Sigmoid colon (tissue), 7 donors: ENCODE results near the gene RGSL1. TPM values are rescaled to one million over a fixed set of nuclear protein-coding genes. Genes with fewer than 3 reads are reported as not detected.

Source experiments
- DNase-seq: peaks from one replicate; pipeline ENCODE4 v3.0.0-alpha.2; 2019
- H3K27ac ChIP-seq, 4 donors: fragments of 200-600 bp; sonication (generic); one replicate each; pipeline ENCODE4 v1.5.1; 2016 to 2019; ENCODE audit warnings: mild to moderate bottlenecking in 1 of 4
- H3K27me3 ChIP-seq, 3 donors: fragments of 200-600 bp; sonication (generic); one replicate each; pipeline ENCODE4 v1.5.1; 2019; ENCODE audit warnings: mild to moderate bottlenecking in 1 of 3
- H3K36me3 ChIP-seq, 4 donors: fragments of 200-600 bp; sonication (generic); one replicate each; pipeline ENCODE4 v1.5.1; 2016 to 2019
- H3K4me1 ChIP-seq, 4 donors: fragments of 200-600 bp; sonication (generic); one replicate each; pipeline ENCODE4 v1.5.1; 2017 to 2019
- H3K4me3 ChIP-seq, 4 donors: fragments of 200-600 bp; sonication (generic); one replicate each; pipeline ENCODE4 v1.5.1; 2017 to 2019; ENCODE audit warnings: mild to moderate bottlenecking in 2 of 4, moderate library complexity in 1 of 4
- H3K9me3 ChIP-seq, 4 donors: fragments of 200-600 bp in 3 of 4; sonication (generic) in 3 of 4; one replicate each; pipeline versions ENCODE4 v1.5.1 to v1.6.1; 2013 to 2019
- EP300 ChIP-seq, 4 donors: sonication (generic); formaldehyde crosslinking; IDR thresholded peaks; one replicate each; pipeline ENCODE4 v1.6.1; 2017; ENCODE audit warnings: antibody characterized with exemption in 4 of 4
- POLR2A ChIP-seq, 2 donors: fragments of 450-650 bp; IDR thresholded peaks; one replicate each; pipeline ENCODE4 v1.6.1; 2016; ENCODE audit warnings: antibody characterized with exemption in 2 of 2, mild to moderate bottlenecking in 2 of 2, moderate library complexity in 2 of 2
- POLR2AphosphoS5 ChIP-seq, 4 donors: sonication (generic); formaldehyde crosslinking; IDR thresholded peaks; one replicate each; pipeline ENCODE4 v1.6.1; 2017; ENCODE audit warnings: antibody characterized with exemption in 4 of 4
- WGBS, 2 donors: extraction: QIAGEN DNeasy Blood & Tissue Kit; methylation state at CpG; one replicate each; pipeline ENCODE4 v1.1.7; 2013; 5-methylcytosine and 5-hydroxymethylcytosine counted together
- intact Hi-C: fragments of 100-400 bp; cut with DNase I; formaldehyde crosslinking; loops from one replicate; pipeline ENCODE4 v1.15.1; 2023
- polyA plus RNA-seq, 3 donors: library from polyadenylated mRNA; stranded (reverse); fragments of 200-250 nt; gene quantifications; one replicate each; pipeline ENCODE4 v1.2.3, GENCODE V29; 2013
- total RNA-seq, 4 donors: library from RNA; depleted of rRNA; stranded (reverse); fragments of >200 nt; gene quantifications; one replicate each; pipeline ENCODE4 v1.1.0, GENCODE V29; 2016
- TF ChIP-seq, protein P1 (sequence below), 4 experiments: fragments of 450-650 bp in 3 of 4; fragments of 200-600 bp in 1 of 4; IDR thresholded peaks; one replicate each; pipeline ENCODE4 v1.5.1; 2016 to 2019; ENCODE audit warnings: antibody characterized with exemption in 4 of 4, mild to moderate bottlenecking in 3 of 4, moderate library complexity in 2 of 4
- donor health status: healthy with polysubstance abuse.
- donor health status: Bipolar disorder and iron deficiency.
- donor health status: healthy.

The RGSL1 gene
- total and polyA plus RNA-seq, 7 donors: not detected

DNA sequence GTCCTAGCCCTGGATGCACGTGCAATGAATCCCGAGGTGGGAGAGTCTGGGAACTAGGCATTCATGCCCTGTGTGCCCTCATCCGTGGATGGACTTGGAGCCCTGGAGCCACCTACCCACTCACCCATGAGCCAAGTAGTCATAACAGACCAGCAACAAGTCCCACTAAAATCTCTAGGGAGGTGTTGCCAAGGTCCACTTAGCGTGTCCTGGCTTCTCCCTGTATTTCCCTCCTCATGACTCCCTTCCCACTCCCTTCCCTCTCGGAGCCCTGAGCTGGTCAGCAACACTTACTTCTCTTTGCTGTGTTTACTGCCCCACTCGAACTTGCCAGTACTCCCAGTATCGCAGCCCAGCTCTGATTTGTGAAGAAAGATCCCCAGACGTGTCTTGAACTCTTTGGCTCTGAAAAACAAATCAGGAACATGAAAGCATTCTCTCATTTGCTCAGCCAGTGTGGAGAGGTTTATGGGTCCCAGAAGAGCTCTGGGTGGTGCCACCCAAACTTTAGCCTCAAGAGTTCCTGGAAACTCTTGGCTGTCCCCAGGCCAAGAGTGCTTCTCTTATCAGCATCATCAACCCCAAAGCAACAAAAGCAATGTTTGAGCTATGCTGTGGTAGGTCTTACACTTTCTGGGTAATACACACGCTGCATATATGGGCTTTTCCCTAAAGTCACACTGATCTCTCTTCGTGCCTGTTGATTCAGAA is 153.1 kb downstream of the RGSL1 start:
- Histone ChIP-seq H3K9me3 (no peaks in the 10 kb centered on the region), H3K36me3 (no peaks in the 10 kb centered on the region), H3K4me3 (peak overlapping the region; percentile 18 to 54 (median 50)), H3K27me3 (no peaks in the 10 kb centered on the region), H3K27ac (peak overlapping the region; percentile 50 to 68 (median 62)), H3K4me1 (peaks cover 0 to 27% (median 23%) of the 10 kb centered on the region in 4 donors)
- TF ChIP-seq POLR2A (IDR thresholded peaks at IDR 0.05): no peak
- no peak for TF ChIP-seq EP300 (IDR thresholded peaks at IDR 0.05)
- TF ChIP-seq, protein P1, sequence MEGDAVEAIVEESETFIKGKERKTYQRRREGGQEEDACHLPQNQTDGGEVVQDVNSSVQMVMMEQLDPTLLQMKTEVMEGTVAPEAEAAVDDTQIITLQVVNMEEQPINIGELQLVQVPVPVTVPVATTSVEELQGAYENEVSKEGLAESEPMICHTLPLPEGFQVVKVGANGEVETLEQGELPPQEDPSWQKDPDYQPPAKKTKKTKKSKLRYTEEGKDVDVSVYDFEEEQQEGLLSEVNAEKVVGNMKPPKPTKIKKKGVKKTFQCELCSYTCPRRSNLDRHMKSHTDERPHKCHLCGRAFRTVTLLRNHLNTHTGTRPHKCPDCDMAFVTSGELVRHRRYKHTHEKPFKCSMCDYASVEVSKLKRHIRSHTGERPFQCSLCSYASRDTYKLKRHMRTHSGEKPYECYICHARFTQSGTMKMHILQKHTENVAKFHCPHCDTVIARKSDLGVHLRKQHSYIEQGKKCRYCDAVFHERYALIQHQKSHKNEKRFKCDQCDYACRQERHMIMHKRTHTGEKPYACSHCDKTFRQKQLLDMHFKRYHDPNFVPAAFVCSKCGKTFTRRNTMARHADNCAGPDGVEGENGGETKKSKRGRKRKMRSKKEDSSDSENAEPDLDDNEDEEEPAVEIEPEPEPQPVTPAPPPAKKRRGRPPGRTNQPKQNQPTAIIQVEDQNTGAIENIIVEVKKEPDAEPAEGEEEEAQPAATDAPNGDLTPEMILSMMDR (IDR thresholded peaks at IDR 0.05): no peak
- no peak for TF ChIP-seq POLR2AphosphoS5 (IDR thresholded peaks at IDR 0.05)
- DNase-seq: no peak
- 65 to 73% methylated on average over 10 of the region's 10 CpGs for WGBS, 2 donors
- intact Hi-C loops: loop anchor here (5.0 kb wide), 1 partner anchor 234 kb away; the partner anchor contains the start of gene DHX9

DNA sequence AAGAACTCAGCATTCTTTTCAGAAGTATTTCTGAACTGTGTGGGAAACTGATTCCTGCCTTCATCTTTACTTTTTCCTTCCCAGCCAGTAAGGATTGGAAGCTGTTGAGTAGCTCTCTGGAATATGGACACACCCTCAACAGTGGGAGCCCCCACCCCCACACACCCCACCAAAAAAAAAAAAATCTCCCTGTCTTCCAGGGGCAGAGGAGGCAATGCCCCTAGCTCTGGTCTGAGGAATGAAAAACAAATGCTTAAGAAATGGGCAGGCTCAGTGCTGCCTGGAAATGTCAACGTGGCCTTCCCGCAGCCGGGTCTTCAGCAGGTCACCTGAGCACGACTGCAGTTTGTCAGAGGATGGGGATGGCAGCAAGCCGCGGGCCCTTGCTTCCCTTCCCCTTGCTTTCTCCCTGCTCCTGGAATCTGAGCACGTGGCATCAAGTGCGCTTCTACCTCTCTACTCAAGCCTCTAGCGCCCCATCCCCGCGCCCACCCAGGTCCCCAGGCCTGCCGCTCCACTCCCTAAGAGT is 153.8 kb downstream of the RGSL1 start:
- Histone ChIP-seq H3K27ac (peak overlapping the region; percentile 50 to 68 (median 62)), H3K9me3 (no peaks in the 10 kb centered on the region), H3K27me3 (no peaks in the 10 kb centered on the region), H3K4me1 (peaks cover 0 to 27% (median 23%) of the 10 kb centered on the region in 4 donors), H3K4me3 (peak overlapping the region; percentile 39 to 54 (median 50)), H3K36me3 (no peaks in the 10 kb centered on the region)
- intact Hi-C loops: loop anchor here (5.0 kb wide), 1 partner anchor 234 kb away; the partner anchor contains the start of gene DHX9
- WGBS, 2 donors: 3 to 4% methylated on average over 12 of the region's 12 CpGs
- no peak for TF ChIP-seq EP300 (IDR thresholded peaks at IDR 0.05)
- TF ChIP-seq POLR2A (IDR thresholded peaks at IDR 0.05): no peak
- TF ChIP-seq, protein P1 (IDR thresholded peaks at IDR 0.05): no peak
- no peak for TF ChIP-seq POLR2AphosphoS5 (IDR thresholded peaks at IDR 0.05)
- DNase-seq: peak; percentile 72

DNA sequence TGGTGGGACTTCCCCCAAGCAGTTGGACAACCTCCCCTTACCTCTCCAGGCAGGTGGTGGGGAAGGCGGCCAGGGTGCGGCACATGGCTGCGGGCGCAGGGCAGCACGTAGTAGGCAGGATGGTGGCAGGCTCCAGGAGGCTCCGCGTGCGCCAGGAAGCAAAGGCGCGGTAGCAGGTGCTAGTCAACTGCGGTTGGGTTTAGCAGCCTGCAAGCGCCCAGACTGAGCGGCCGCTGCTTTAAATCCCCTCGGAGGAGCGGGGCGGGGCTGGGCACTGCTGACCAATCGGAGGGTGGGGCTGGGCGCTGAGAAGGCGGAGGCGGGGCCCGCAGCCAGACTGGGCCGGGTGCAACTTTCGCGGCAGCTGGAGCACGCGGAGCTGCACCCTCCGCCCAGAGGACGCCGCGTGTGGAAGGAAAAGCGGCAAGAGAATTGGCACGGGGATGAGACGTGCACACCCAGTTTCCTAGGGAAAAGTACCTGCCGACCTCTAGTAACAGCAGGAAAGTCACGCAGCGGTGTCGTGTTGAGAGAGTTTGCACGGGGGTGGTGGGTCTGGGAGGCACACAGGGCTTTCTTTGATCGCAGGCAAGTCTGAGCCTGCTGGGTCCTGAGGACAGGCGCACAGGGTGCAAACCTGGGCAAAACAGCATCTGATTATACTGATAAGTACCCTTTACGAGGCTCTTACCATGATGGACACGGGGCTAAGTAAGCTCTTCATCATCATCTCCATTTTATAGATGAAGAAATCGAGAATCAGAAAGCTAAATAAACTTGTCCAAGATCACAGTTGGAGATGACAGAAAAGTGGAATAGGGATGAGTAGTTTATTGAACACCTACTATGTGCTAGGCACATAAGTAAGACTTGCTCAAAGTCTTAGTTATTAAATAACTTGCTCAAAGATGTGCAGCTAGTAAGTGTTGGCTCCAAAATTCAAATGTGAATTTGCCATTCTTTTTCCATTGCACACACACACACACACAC is 154.5 kb downstream of the RGSL1 start, which contains the start of gene RGS16:
Gene RGS16 (minus strand): TSS at position 215 of the 990 bp plus-strand sequence. CDS start 130 bp downstream, at position 85.
- H3K27ac ChIP-seq: peak within 1 kb of the TSS; percentile 50 to 68 (median 62)
- H3K4me3 ChIP-seq: peak within 1 kb of the TSS; percentile 39 to 54 (median 50)
- intact Hi-C loops: loop anchor here (5.0 kb wide), 1 partner anchor 233 kb away; the partner anchor contains the start of gene DHX9
- no peaks in the 10 kb centered on the region for H3K27me3 ChIP-seq
- WGBS, 2 donors: 2 to 5% methylated on average over 44 of the region's 44 CpGs
- no peak for TF ChIP-seq EP300 (IDR thresholded peaks at IDR 0.05)
- TF ChIP-seq POLR2AphosphoS5 (IDR thresholded peaks at IDR 0.05): peak; percentile 74 to 88 (median 87)
- peak; percentile 50 to 54 for TF ChIP-seq POLR2A (IDR thresholded peaks at IDR 0.05)
- TF ChIP-seq, protein P1 (IDR thresholded peaks at IDR 0.05): no peak
- peaks cover 0 to 27% (median 23%) of the 10 kb centered on the region in 4 donors for H3K4me1 ChIP-seq
- peak; percentile 96 for DNase-seq
- H3K36me3 ChIP-seq: no peaks in the 10 kb centered on the region
- H3K9me3 ChIP-seq: no peaks in the 10 kb centered on the region

DNA sequence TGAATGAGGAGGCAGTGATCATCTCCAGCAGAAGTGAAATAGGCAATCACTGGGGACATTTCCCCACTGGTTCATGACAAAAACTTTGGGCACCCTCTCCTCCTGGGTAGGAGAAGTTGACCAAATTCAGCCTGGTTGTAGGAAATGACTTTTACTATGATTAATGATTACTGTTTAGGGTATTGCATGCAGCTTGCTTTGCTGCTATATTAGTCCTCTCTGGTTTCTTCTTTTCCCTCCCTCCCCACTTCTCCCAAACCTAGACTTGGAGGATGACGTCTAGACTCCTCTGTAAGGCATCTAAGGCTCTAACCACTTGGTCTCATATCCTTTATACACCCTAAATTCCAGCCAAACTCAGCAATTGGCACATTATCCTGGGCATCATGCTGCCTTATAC is 157.6 kb downstream of the RGSL1 start:
- no peak overlapping the region for H3K4me3 ChIP-seq
- whole genome bisulfite sequencing, 2 donors: 81 to 88% methylated on average over 1 of the region's 1 CpG
- no peak overlapping the region for H3K27ac ChIP-seq
- intact Hi-C loops: no loop called here
- no peak for DNase-seq
- peaks cover 0 to 18% (median 16%) of the 10 kb centered on the region in 4 donors for H3K4me1 ChIP-seq
- H3K27me3 ChIP-seq: no peaks in the 10 kb centered on the region
- TF ChIP-seq, protein P1 (IDR thresholded peaks at IDR 0.05): no peak
- no peak for TF ChIP-seq EP300 (IDR thresholded peaks at IDR 0.05)
- no peak for TF ChIP-seq POLR2AphosphoS5 (IDR thresholded peaks at IDR 0.05)
- TF ChIP-seq POLR2A (IDR thresholded peaks at IDR 0.05): no peak
- H3K36me3 ChIP-seq: no peaks in the 10 kb centered on the region
- H3K9me3 ChIP-seq: no peaks in the 10 kb centered on the region
